H9 (cell line): ENCODE results near the gene BSN. TPM values are rescaled to one million over a fixed set of nuclear protein-coding genes. Genes with fewer than 3 reads are reported as not detected.

Source experiments
- DNase-seq: peaks from one replicate; pipeline ENCODE4 v3.0.0-alpha.2; 2017
- H2AFZ ChIP-seq: one replicate; pipeline ENCODE4 v1.6.1; 2013; ENCODE audit warnings: mild to moderate bottlenecking, low read length, control low read depth, moderate library complexity
- H2AK5ac ChIP-seq: 2 replicates; pipeline ENCODE4 v1.6.1; 2013; ENCODE audit warnings: low read length, control low read depth, mixed read lengths; ENCODE audit not compliant: insufficient read length
- H2BK120ac ChIP-seq: one replicate; pipeline ENCODE4 v1.6.1; 2013; ENCODE audit warnings: low read depth, mild to moderate bottlenecking, low read length, control low read depth, inconsistent platforms; ENCODE audit not compliant: poor library complexity, severe bottlenecking
- H2BK12ac ChIP-seq: 2 replicates; pipeline ENCODE4 v1.6.1; 2013; ENCODE audit warnings: low read length, control low read depth, mixed read lengths, low read depth; ENCODE audit not compliant: insufficient read length
- H2BK15ac ChIP-seq: 2 replicates; pipeline ENCODE4 v1.6.1; 2013; ENCODE audit warnings: low read depth, low read length, control low read depth
- H2BK20ac ChIP-seq: one replicate; pipeline ENCODE4 v1.6.1; 2013; ENCODE audit warnings: low read depth, mild to moderate bottlenecking, low read length, control low read depth, inconsistent platforms; ENCODE audit not compliant: poor library complexity, severe bottlenecking
- H2BK5ac ChIP-seq: 2 replicates; pipeline ENCODE4 v1.6.1; 2013; ENCODE audit warnings: low read length, control low read depth, mixed read lengths; ENCODE audit not compliant: insufficient read length
- H3K14ac ChIP-seq: 2 replicates; pipeline ENCODE4 v1.6.1; 2013; ENCODE audit warnings: low read length, control low read depth; ENCODE audit not compliant: insufficient read depth
- H3K18ac ChIP-seq: 2 replicates; pipeline ENCODE4 v1.6.1; 2013; ENCODE audit warnings: low read depth, mild to moderate bottlenecking, mixed read lengths, low read length, control low read depth; ENCODE audit not compliant: insufficient read length
- H3K23ac ChIP-seq: 2 replicates; pipeline ENCODE4 v1.6.1; 2013; ENCODE audit warnings: low read length, control low read depth, mixed read lengths, low read depth; ENCODE audit not compliant: insufficient read length
- H3K23me2 ChIP-seq: 2 replicates; pipeline ENCODE4 v1.6.1; 2013; ENCODE audit warnings: low read depth, mild to moderate bottlenecking, mixed read lengths, low read length, control low read depth; ENCODE audit not compliant: insufficient read length, poor library complexity, severe bottlenecking
- H3K27ac ChIP-seq: 2 replicates; pipeline ENCODE4 v1.5.1; 2013; ENCODE audit warnings: low read length, control low read depth, mixed read lengths, low read depth; ENCODE audit not compliant: insufficient read length
- H3K27me3 ChIP-seq: 2 replicates; pipeline ENCODE4 v1.6.1; 2013; ENCODE audit warnings: low read length, control low read depth, inconsistent platforms; ENCODE audit not compliant: insufficient read depth
- H3K4ac ChIP-seq: 2 replicates; pipeline ENCODE4 v1.6.1; 2013; ENCODE audit warnings: low read depth, mild to moderate bottlenecking, control low read depth, inconsistent platforms, low read length, moderate library complexity
- H3K4me1 ChIP-seq: 2 replicates; pipeline ENCODE4 v1.6.1; 2013; ENCODE audit warnings: low read length, control low read depth, inconsistent platforms; ENCODE audit not compliant: insufficient read depth
- H3K4me2 ChIP-seq: 2 replicates; pipeline ENCODE4 v1.6.1; 2013; ENCODE audit warnings: low read length, control low read depth, mixed read lengths; ENCODE audit not compliant: insufficient read length, insufficient read depth
- H3K56ac ChIP-seq: 2 replicates; pipeline ENCODE4 v1.6.1; 2013; ENCODE audit warnings: low read depth, mild to moderate bottlenecking, mixed read lengths, low read length, control low read depth; ENCODE audit not compliant: insufficient read length
- H3K79me1 ChIP-seq: 2 replicates; pipeline ENCODE4 v1.6.1; 2013; ENCODE audit warnings: low read depth, mild to moderate bottlenecking, moderate library complexity, low read length, control low read depth, inconsistent platforms; ENCODE audit not compliant: insufficient read depth, poor library complexity, severe bottlenecking
- H3K79me2 ChIP-seq: 2 replicates; pipeline ENCODE4 v1.6.1; 2013; ENCODE audit warnings: low read length, control low read depth, inconsistent platforms; ENCODE audit not compliant: insufficient read depth
- H3K9ac ChIP-seq: 2 replicates; pipeline ENCODE4 v1.6.1; 2013; ENCODE audit warnings: low read length, control low read depth, mixed read lengths; ENCODE audit not compliant: insufficient read length; ENCODE audit errors: extremely low read depth
- H3K9me3 ChIP-seq: one replicate; pipeline ENCODE4 v1.6.1; 2013; ENCODE audit warnings: low read depth, low read length, inconsistent platforms; ENCODE audit not compliant: control insufficient read depth
- H3T11ph ChIP-seq: one replicate; pipeline ENCODE4 v1.6.1; 2013; ENCODE audit warnings: mild to moderate bottlenecking, low read length, control low read depth, inconsistent platforms
- H4K20me1 ChIP-seq: one replicate; pipeline ENCODE4 v1.6.1; 2013; ENCODE audit not compliant: control insufficient read depth, insufficient read length, insufficient read depth
- H4K5ac ChIP-seq: 2 replicates; pipeline ENCODE4 v1.6.1; 2013; ENCODE audit warnings: low read depth, mild to moderate bottlenecking, mixed read lengths, low read length, control low read depth; ENCODE audit not compliant: insufficient read length
- H4K8ac ChIP-seq: replicated peaks from 2 replicates; pipeline ENCODE4 v1.6.1; 2013; ENCODE audit warnings: low read length, control low read depth, mixed read lengths, low read depth; ENCODE audit not compliant: insufficient read length
- H4K91ac ChIP-seq: 2 replicates; pipeline ENCODE4 v1.6.1; 2013; ENCODE audit warnings: low read depth, mild to moderate bottlenecking, moderate library complexity, mixed read lengths, low read length, control low read depth; ENCODE audit not compliant: insufficient read length
- H3K27ac Mint-ChIP-seq, 3 experiments: 2 replicates in 2 of 3; 3 replicates in 1 of 3; pipeline ENCODE4 v1.8.0; 2020 to 2021; ENCODE audit warnings: mixed read lengths in 3 of 3, mild to moderate bottlenecking in 1 of 3, moderate library complexity in 1 of 3
- H3K27me3 Mint-ChIP-seq: 2 replicates; pipeline ENCODE4 v1.8.0; 2021; ENCODE audit warnings: low read depth, mild to moderate bottlenecking, moderate library complexity, mixed read lengths
- H3K36me3 Mint-ChIP-seq, 3 experiments: 2 replicates in 2 of 3; 3 replicates in 1 of 3; pipeline ENCODE4 v1.8.0; 2020 to 2021; ENCODE audit warnings: low read depth in 3 of 3, mixed read lengths in 3 of 3; ENCODE audit not compliant: insufficient read depth in 1 of 3
- H3K4me1 Mint-ChIP-seq, 2 experiments: 2 replicates each; pipeline ENCODE4 v1.8.0; 2020; ENCODE audit warnings: mixed read lengths in 2 of 2
- H3K4me3 Mint-ChIP-seq, 2 experiments: 2 replicates in 1 of 2; 3 replicates in 1 of 2; pipeline ENCODE4 v1.8.0; 2020 to 2021; ENCODE audit warnings: mild to moderate bottlenecking in 2 of 2, mixed read lengths in 2 of 2, moderate library complexity in 1 of 2
- H3K9me3 Mint-ChIP-seq, 2 experiments: 2 replicates in 1 of 2; 3 replicates in 1 of 2; pipeline ENCODE4 v1.8.0; 2020; ENCODE audit warnings: mild to moderate bottlenecking in 2 of 2, mixed read lengths in 2 of 2, moderate library complexity in 1 of 2
- CTCF ChIP-seq: fragments of 200-600 bp; sonication (generic); conservative IDR thresholded peaks from 3 replicates; pipeline ENCODE4 v1.8.0; 2021; ENCODE audit warnings: antibody characterized with exemption, mild to moderate bottlenecking
- total RNA-seq: library from RNA; stranded (reverse); gene quantifications from 2 replicates; pipeline ENCODE4 v1.2.1, GENCODE V29; 2021

BSN gene
- total RNA-seq, 1 experiment from 2014 or later, result 2.4 TPM

- no peak overlapping the region for H4K8ac ChIP-seq
- no peaks in the 10 kb centered on the region for H3K27me3 ChIP-seq
- no peak for TF ChIP-seq CTCF
- no peak overlapping the region for H2BK12ac ChIP-seq
- no peak overlapping the region for H4K5ac ChIP-seq
- no peak overlapping the region for H3K56ac ChIP-seq
- Mint-ChIP-seq H3K27ac (peak overlapping the region in 2 of 3 experiments; percentile 1 to 5; a peak in 2 of 7 replicates), H3K27me3 (no peaks in the 10 kb centered on the region; the same call in 1 of the 2 replicates), H3K36me3 (no peaks in the 10 kb centered on the region), H3K4me1 (peaks cover 13 to 17% of the 10 kb centered on the region in 2 experiments), H3K9me3 (no peaks in the 10 kb centered on the region; a peak in 1 of 5 replicates), H3K4me3 (no peak overlapping the region)
- H3K27ac ChIP-seq, result no peak overlapping the region
- H2AFZ ChIP-seq, result no peak overlapping the region
- no peak overlapping the region for H4K91ac ChIP-seq
- H3K79me2 ChIP-seq, result no peaks in the 10 kb centered on the region
- H2BK5ac ChIP-seq, result no peak overlapping the region
- H2AK5ac ChIP-seq, result no peak overlapping the region
- H3K4ac ChIP-seq, result no peak overlapping the region
- H3K9ac ChIP-seq, result no peak overlapping the region
- DNase-seq, result no peak
- H2BK20ac ChIP-seq, result no peak overlapping the region
- no peak overlapping the region for H2BK15ac ChIP-seq
- no peak overlapping the region for H3K14ac ChIP-seq
- no peaks in the 10 kb centered on the region for H3K23me2 ChIP-seq
- H3K4me2 ChIP-seq, result no peak overlapping the region
- H3T11ph ChIP-seq, result no peak overlapping the region
- H2BK120ac ChIP-seq, result no peak overlapping the region
- no peaks in the 10 kb centered on the region; the same call in 1 of the 2 replicates for H3K4me1 ChIP-seq
- H4K20me1 ChIP-seq, result no peaks in the 10 kb centered on the region
- no peak overlapping the region for H3K18ac ChIP-seq
- H3K9me3 ChIP-seq, result no peaks in the 10 kb centered on the region
- no peaks in the 10 kb centered on the region for H3K79me1 ChIP-seq
- H3K23ac ChIP-seq, result no peak overlapping the region
These were observed 14.7 kb downstream of the BSN start for GRCh38 chr3:49568965-49569364.
